Measurements from ENCODE around the gene WDR33.

The WDR33 gene

GRCh38 chr2:127713562-127713961 lies 97.4 kb downstream of the WDR33 start:
- no peak for DNase-seq

GRCh38 chr2:127712999-127713398 lies 98.0 kb downstream of the WDR33 start:
- no peak for DNase-seq

- DNase-seq: no peak
These were observed 101.6 kb downstream of the WDR33 start for GRCh38 chr2:127709336-127709735.

- no peak for DNase-seq
These were observed 102.9 kb downstream of the WDR33 start for GRCh38 chr2:127707890-127708648.

GRCh38 chr2:127706215-127706990 lies 104.6 kb downstream of the WDR33 start:
- DNase-seq: no peak

GRCh38 chr2:127705391-127706065 lies 105.4 kb downstream of the WDR33 start:
- DNase-seq: no peak

GRCh38 chr2:127704641-127705390 lies 106.2 kb downstream of the WDR33 start:
- no peak for DNase-seq

GRCh38 chr2:127703282-127703681 lies 107.7 kb downstream of the WDR33 start:
- DNase-seq: no peak

GRCh38 chr2:127702395-127703009 lies 108.5 kb downstream of the WDR33 start:
- no peak for DNase-seq

- DNase-seq: peak; percentile 34
These were observed 109.1 kb downstream of the WDR33 start for GRCh38 chr2:127701651-127702394.

GRCh38 chr2:127701193-127701650 lies 109.7 kb downstream of the WDR33 start, which contains the start of gene SFT2D3:
SFT2D3 (plus strand) TSS chr2:127701497; CDS start chr2:127701529, 32 bp downstream.
- peak; percentile 69 for DNase-seq

- DNase-seq: no peak
These were observed 110.3 kb downstream of the WDR33 start for GRCh38 chr2:127700527-127701192.

- DNase-seq: no peak
These were observed 112.2 kb downstream of the WDR33 start for GRCh38 chr2:127698553-127699355.

- DNase-seq: no peak
These were observed 113.3 kb downstream of the WDR33 start for GRCh38 chr2:127697482-127698180.

- no peak for DNase-seq
These were observed 115.2 kb downstream of the WDR33 start for GRCh38 chr2:127695491-127696472.

GRCh38 chr2:127694986-127695385 lies 116.0 kb downstream of the WDR33 start:
- DNase-seq: no peak

GRCh38 chr2:127690696-127691095 lies 120.3 kb downstream of the WDR33 start:
- DNase-seq: no peak

GRCh38 chr2:127688405-127688804 lies 122.6 kb downstream of the WDR33 start:
- no peak for DNase-seq
